Measurements from ENCODE around the gene IGDCC3.

IGDCC3 gene

DNA sequence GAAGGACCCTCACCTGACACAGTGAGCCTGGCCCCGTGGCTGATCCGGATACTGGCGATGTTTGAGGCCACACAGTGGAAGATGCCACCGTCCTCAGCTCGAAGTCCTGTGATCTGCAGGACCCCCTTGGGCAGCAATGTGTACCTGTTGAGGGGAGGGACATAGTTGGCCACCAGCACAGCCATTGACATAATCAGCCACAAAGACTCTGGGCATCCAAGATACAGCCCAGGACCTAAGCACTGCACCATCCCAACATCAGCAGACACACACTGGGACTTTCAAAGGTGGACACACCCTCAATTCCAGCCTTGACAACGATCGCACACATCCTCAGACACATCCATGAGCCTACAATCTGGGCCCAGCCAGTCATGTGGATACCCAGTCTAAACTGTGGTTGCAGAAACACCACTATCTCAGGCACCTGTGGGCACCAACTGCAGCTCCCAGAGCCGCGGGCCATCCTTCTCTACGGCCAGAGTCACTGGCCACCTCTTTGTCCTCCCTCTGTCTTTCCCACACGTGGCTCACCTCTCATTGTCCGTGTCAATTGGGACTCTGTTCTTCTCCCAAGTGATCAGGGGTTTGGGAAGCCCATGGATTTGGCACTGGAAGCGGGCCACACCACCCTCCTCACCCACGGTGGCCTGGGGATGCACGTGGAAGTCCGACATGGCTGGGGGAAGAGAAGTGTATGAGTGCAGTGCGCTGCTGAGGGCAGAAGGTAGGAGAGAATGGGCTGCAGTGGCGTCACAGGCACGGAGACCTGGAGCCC is 42.3 kb downstream of the IGDCC3 start:
- WGBS (ENCODE audit: insufficient coverage, insufficient read length): no CpG with 5 or more reads among the region's 19 CpGs
- no peak overlapping the region for H3K4me3 ChIP-seq (ENCODE audit: low read length)
- H3K27me3 ChIP-seq (ENCODE audit: control insufficient read depth, insufficient read depth, low read length): no peaks in the 10 kb centered on the region
- H3K27ac ChIP-seq (ENCODE audit: low read length): no peak overlapping the region
- no peaks in the 10 kb centered on the region for H3K9me3 ChIP-seq (ENCODE audit: control insufficient read depth, insufficient read depth, low read length)
- H3K4me1 ChIP-seq (ENCODE audit: control insufficient read depth, insufficient read depth, low read length): peaks cover 30% of the 10 kb centered on the region
- peaks cover 15% of the 10 kb centered on the region; the same call in 1 of the 2 replicates for H3K36me3 ChIP-seq (ENCODE audit: control insufficient read depth, insufficient read depth, low read length)
- no peak for DNase-seq (ENCODE audit: low read depth, low spot score)

DNA sequence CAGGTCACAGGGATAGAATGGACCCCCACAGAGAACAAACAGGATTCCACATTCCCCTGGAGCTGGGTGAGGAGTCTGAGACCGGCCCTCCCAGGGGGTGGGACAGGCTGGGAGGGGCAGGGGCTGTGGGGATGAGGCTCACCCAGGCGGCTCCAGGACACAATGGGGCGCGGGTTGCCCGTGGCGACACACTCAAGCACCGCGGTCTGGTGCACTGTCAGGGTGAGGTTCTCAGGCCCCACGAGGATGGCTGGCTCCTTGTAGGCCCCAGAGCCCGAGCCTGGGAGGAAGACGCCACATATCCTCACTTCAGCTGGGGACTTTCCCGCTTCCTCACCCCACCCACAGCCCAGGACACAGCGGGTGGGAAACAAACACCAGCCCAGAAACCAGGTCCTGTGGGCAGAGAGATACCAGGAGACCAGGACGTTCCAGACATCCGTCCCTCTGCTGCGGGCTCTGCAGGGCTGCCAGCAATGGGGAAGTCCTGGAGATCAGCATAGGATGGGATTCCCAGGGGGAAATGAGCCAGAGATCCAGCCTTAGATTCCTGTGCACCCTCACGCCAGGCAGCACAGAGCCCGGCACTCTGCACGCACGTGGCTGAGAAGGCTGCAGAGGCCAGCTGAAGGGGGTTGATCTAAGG is 43.1 kb downstream of the IGDCC3 start:
- peaks cover 29% of the 10 kb centered on the region for H3K4me1 ChIP-seq (ENCODE audit: control insufficient read depth, insufficient read depth, low read length)

DNA sequence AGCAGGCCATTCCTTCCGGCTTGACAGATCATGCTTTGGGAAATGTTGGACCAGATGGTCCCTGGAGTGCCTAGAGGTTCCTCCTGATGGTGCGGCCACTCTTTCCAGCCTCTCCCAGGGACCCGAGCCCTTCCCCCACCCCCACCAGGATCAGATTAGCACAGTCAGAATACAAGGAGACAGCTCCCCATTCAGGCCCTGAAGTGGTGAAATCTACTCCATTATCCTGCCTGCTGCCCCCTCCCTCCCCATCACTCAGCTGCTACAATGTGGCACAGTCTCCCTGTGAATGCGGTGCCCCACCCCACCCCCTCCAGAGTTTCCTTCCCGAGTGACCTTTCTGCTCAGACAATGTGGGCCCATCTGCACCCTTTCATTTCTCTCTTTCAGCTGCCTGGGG is 43.9 kb downstream of the IGDCC3 start:
- Histone ChIP-seq H3K4me1 (ENCODE audit: control insufficient read depth, insufficient read depth, low read length) (peaks cover 29% of the 10 kb centered on the region), H3K27me3 (ENCODE audit: control insufficient read depth, insufficient read depth, low read length) (no peaks in the 10 kb centered on the region), H3K27ac (ENCODE audit: low read length) (no peak overlapping the region), H3K4me3 (ENCODE audit: low read length) (no peak overlapping the region), H3K9me3 (ENCODE audit: control insufficient read depth, insufficient read depth, low read length) (no peaks in the 10 kb centered on the region), H3K36me3 (ENCODE audit: control insufficient read depth, insufficient read depth, low read length) (peaks cover 26% of the 10 kb centered on the region)
- DNase-seq (ENCODE audit: low read depth, low spot score): no peak
- WGBS (ENCODE audit: insufficient coverage, insufficient read length): no CpG with 5 or more reads among the region's 5 CpGs

More for the DNA sequence above, 43.1 kb downstream of the IGDCC3 start:
- DNase-seq (ENCODE audit: low read depth, low spot score): no peak
- no CpG with 5 or more reads among the region's 20 CpGs for WGBS (ENCODE audit: insufficient coverage, insufficient read length)
- no peaks in the 10 kb centered on the region for H3K27me3 ChIP-seq (ENCODE audit: control insufficient read depth, insufficient read depth, low read length)
- no peak overlapping the region for H3K27ac ChIP-seq (ENCODE audit: low read length)
- peaks cover 18% of the 10 kb centered on the region; the same call in 1 of the 2 replicates for H3K36me3 ChIP-seq (ENCODE audit: control insufficient read depth, insufficient read depth, low read length)
- H3K9me3 ChIP-seq (ENCODE audit: control insufficient read depth, insufficient read depth, low read length): no peaks in the 10 kb centered on the region
- no peak overlapping the region for H3K4me3 ChIP-seq (ENCODE audit: low read length)

DNA sequence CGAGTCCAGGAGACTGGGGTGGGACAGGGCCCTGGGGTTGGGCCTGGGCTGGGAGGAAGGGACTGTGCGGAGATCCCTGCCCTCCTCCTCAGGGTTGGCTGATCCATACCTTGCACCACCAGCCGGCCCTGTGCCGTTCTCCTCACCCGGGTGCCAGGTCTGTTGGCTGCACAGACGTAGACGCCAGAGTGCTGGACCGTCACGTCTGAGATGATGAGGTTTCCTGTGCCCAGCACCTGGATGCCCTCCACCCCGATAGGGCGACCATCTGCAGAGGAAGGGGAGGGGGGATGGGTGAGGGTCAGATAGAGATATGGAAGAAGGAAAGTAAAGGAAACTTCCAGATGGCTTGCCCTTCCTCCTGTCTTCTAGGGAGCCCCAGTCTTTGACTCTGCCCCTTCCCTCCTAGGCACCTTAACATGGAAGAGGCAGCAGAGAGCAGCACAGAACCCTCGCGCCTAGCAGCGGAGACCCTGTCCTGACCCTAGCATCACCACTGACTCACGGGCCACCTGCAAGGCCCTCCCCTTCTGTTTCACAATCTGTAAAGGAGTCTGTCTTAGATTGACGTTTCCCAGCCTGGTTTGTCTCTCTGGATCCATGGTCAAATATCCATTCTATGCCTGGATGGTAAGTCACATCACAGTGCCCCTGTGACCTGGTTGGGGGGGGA is 44.5 kb downstream of the IGDCC3 start:
- Histone ChIP-seq H3K9me3 (ENCODE audit: control insufficient read depth, insufficient read depth, low read length) (no peaks in the 10 kb centered on the region), H3K36me3 (ENCODE audit: control insufficient read depth, insufficient read depth, low read length) (peaks cover 27% of the 10 kb centered on the region), H3K4me1 (ENCODE audit: control insufficient read depth, insufficient read depth, low read length) (peaks cover 27% of the 10 kb centered on the region), H3K27ac (ENCODE audit: low read length) (no peak overlapping the region), H3K27me3 (ENCODE audit: control insufficient read depth, insufficient read depth, low read length) (no peaks in the 10 kb centered on the region), H3K4me3 (ENCODE audit: low read length) (no peak overlapping the region)
- no peak for DNase-seq (ENCODE audit: low read depth, low spot score)
- no CpG with 5 or more reads among the region's 16 CpGs for WGBS (ENCODE audit: insufficient coverage, insufficient read length)

DNA sequence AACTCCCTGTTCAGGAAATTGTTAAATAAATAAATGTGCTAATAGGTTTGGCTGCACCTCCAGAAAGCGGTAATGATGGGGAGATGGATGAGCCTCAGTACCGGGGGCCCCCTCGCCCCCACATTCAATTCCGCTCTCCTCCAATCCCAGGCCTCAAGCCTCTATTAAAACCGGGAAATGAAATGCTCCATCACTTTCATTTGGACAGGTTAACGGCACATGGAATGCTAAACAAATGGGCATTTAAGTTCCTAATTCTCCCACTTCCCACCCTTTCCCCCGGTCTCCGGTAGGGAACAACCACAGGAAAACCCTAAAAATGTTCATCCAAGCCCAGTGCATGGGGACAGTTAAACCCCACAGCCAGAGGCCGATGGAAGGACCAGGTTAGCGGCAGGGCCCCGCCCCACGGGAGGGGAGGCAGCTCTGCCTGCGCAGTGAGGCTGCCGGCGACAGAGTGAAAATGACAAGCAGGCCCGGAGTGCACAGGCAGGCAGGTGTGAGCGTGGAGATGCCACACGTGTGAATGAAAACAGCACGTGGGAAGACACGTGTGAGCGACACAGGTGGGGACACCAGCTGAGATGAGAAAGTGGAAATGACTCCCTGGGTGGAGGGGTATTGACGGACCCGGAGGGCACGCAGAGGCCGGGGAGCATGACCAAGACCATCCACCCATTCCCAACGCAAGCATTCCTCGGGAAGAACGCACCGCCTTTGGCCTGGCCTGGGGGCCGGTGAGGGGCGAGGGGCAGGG is 45.2 kb downstream of the IGDCC3 start:
- Histone ChIP-seq H3K4me1 (ENCODE audit: control insufficient read depth, insufficient read depth, low read length) (peaks cover 25% of the 10 kb centered on the region), H3K9me3 (ENCODE audit: control insufficient read depth, insufficient read depth, low read length) (no peaks in the 10 kb centered on the region), H3K27ac (ENCODE audit: low read length) (no peak overlapping the region), H3K27me3 (ENCODE audit: control insufficient read depth, insufficient read depth, low read length) (no peaks in the 10 kb centered on the region), H3K36me3 (ENCODE audit: control insufficient read depth, insufficient read depth, low read length) (peaks cover 27% of the 10 kb centered on the region), H3K4me3 (ENCODE audit: low read length) (no peak overlapping the region)
- DNase-seq (ENCODE audit: low read depth, low spot score): no peak
- no CpG with 5 or more reads among the region's 31 CpGs for WGBS (ENCODE audit: insufficient coverage, insufficient read length)

DNA sequence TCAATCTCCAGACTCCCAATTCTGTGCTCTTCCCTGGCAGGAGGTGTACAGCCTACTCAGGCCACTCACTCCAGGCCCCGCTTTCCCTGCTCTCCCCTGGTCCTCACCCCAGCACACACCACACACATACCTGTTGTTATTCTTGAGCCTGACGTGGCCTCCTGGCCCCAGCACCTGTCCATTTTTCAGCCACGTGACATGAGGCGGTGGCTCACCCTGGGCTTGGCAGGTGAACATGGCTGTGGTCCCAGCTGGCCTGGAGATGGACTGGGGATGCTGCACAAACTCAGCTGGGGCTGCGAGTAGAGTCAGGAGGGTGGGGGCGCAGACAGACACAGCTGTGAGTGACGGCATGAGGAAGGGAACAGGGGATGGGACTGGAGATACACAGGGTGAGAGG is 46.0 kb downstream of the IGDCC3 start:
- no peak for DNase-seq (ENCODE audit: low read depth, low spot score)
- no CpG with 5 or more reads among the region's 7 CpGs for WGBS (ENCODE audit: insufficient coverage, insufficient read length)
- Histone ChIP-seq H3K36me3 (ENCODE audit: control insufficient read depth, insufficient read depth, low read length) (peaks cover 27% of the 10 kb centered on the region), H3K27ac (ENCODE audit: low read length) (no peak overlapping the region), H3K4me1 (ENCODE audit: control insufficient read depth, insufficient read depth, low read length) (peaks cover 20% of the 10 kb centered on the region), H3K9me3 (ENCODE audit: control insufficient read depth, insufficient read depth, low read length) (no peaks in the 10 kb centered on the region), H3K27me3 (ENCODE audit: control insufficient read depth, insufficient read depth, low read length) (no peaks in the 10 kb centered on the region), H3K4me3 (ENCODE audit: low read length) (no peak overlapping the region)

DNA sequence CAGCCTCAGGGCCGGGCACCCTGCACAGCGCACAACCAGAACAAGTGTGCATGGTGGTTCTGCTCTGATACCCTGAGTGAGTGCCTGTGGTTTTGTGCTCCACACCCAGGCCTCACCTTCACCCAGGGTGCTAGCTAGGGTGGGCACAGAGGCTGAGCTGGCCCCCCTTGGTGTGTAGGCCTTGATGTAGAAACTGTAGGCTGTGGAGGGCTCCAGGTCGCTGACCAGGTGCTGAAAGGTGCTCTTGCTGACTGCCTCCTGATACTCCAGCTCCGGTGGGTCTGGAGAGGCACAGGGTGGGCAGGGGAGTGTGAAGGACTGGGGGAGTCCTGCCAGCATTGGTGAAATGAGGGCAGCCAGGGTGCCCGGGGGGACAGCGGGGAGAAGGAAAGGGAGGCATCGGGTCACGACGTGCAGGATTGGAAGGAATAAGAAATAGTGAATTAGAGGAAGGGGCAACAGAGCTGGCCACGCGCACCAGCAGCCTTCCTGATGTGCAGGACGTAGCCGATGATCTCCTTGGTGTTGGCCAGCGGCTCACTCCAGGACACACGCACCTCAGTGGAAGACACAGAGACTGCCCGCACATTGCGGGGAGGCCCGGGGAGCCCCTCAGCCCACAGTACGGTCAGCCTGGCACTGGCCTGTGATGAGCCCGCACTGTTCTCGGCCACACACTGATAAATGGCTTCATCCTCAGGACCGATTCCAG is 46.7 kb downstream of the IGDCC3 start:
- no CpG with 5 or more reads among the region's 22 CpGs for WGBS (ENCODE audit: insufficient coverage, insufficient read length)
- no peak for DNase-seq (ENCODE audit: low read depth, low spot score)
- Histone ChIP-seq H3K27me3 (ENCODE audit: control insufficient read depth, insufficient read depth, low read length) (no peaks in the 10 kb centered on the region), H3K9me3 (ENCODE audit: control insufficient read depth, insufficient read depth, low read length) (no peaks in the 10 kb centered on the region), H3K27ac (ENCODE audit: low read length) (no peak overlapping the region), H3K36me3 (ENCODE audit: control insufficient read depth, insufficient read depth, low read length) (peaks cover 27% of the 10 kb centered on the region), H3K4me3 (ENCODE audit: low read length) (no peak overlapping the region), H3K4me1 (ENCODE audit: control insufficient read depth, insufficient read depth, low read length) (peaks cover 18% of the 10 kb centered on the region)

DNA sequence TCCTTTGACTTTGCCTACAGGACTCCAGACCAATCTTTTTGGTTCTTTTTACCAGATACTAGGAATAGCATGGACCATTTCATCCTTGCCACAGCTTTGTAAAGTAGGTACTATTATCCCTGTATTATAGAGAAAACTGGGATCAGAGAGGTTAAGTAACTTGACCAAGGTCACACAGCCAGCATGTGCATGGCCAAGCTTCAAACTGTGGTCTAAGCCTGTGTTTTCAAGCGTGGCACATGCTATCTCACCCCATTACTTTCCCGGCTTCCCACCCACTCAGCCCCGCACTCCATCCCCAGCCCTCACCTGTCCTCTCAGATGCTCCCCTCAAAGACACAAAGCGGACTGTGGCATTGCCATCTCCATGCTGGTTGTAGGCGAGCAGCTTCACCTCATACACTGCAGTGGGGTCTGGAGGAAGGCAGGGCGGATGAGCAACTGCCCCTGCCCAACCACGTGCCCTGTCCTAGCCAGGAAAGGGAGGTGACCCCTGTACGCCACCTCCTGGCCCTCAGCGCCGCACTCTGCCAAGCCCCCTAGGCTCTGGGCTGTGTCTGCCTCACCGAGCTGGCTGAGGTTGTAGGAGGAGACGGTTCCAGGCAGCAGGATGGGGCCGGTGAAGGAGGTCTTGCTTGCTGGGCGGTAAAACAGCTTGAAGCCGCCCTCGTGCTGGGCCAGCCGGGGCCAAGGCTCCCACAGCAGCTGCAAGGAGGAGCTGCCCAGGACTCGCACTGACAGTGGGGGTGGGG is 47.6 kb downstream of the IGDCC3 start:
- H3K4me1 ChIP-seq (ENCODE audit: control insufficient read depth, insufficient read depth, low read length): peaks cover 15% of the 10 kb centered on the region
- DNase-seq (ENCODE audit: low read depth, low spot score): no peak
- H3K9me3 ChIP-seq (ENCODE audit: control insufficient read depth, insufficient read depth, low read length): no peaks in the 10 kb centered on the region
- WGBS (ENCODE audit: insufficient coverage, insufficient read length): no CpG with 5 or more reads among the region's 18 CpGs
- no peaks in the 10 kb centered on the region for H3K27me3 ChIP-seq (ENCODE audit: control insufficient read depth, insufficient read depth, low read length)
- H3K27ac ChIP-seq (ENCODE audit: low read length): no peak overlapping the region
- H3K4me3 ChIP-seq (ENCODE audit: low read length): no peak overlapping the region
- H3K36me3 ChIP-seq (ENCODE audit: control insufficient read depth, insufficient read depth, low read length): peaks cover 27% of the 10 kb centered on the region

DNA sequence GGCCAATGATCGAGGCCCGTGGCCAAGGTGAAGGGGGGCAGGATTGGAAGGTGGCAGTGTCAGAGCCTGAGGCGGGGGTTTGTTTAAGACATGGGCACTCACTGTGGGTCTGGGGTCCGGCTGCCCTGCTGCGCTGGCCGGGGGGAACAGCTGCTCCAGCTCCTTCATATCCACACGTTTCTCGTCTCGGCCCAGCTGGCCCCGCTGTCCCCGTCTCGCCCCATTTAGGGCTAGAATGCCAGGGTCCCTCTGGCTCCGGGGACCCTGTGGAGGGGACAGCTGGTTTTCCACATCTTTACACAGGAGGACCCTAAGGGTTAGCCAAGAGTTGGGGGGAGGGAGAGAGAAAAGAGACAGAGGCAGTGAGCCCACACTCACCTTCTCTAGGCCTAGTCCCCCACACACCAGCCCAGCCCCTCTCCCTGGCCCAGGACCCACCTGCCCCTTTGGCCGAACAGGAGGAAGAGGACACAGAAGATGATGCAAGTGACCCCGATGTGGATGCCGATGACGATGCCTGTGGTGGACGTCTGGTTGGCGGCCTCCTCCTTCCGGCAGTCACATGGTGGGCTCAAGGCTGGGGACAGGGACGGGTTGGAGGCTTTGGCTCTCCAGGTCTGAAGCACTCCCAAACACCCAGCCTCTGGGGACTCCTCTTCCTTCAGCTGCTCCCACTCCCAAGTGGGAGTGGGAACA is 48.4 kb downstream of the IGDCC3 start:
- no peak overlapping the region for H3K4me3 ChIP-seq (ENCODE audit: low read length)
- peaks cover 8% of the 10 kb centered on the region for H3K4me1 ChIP-seq (ENCODE audit: control insufficient read depth, insufficient read depth, low read length)
- peaks cover 27% of the 10 kb centered on the region for H3K36me3 ChIP-seq (ENCODE audit: control insufficient read depth, insufficient read depth, low read length)
- H3K27ac ChIP-seq (ENCODE audit: low read length): no peak overlapping the region
- no CpG with 5 or more reads among the region's 21 CpGs for WGBS (ENCODE audit: insufficient coverage, insufficient read length)
- H3K9me3 ChIP-seq (ENCODE audit: control insufficient read depth, insufficient read depth, low read length): no peaks in the 10 kb centered on the region
- H3K27me3 ChIP-seq (ENCODE audit: control insufficient read depth, insufficient read depth, low read length): no peaks in the 10 kb centered on the region
- DNase-seq (ENCODE audit: low read depth, low spot score): no peak
